Measurements from ENCODE around the gene DYRK4. TPM values are rescaled to one million over a fixed set of nuclear protein-coding genes. Genes with fewer than 3 reads are reported as not detected.

The DYRK4 gene
- total RNA-seq, 4 donors from 2014 or later: 13.0 to 32.6 (median 18.1) TPM

- H3K4me3 ChIP-seq: peak within 1 kb of the TSS; percentile 60 to 92 (median 81)
- peaks cover 0 to 49% (median 12%) of the 10 kb centered on the region in 3 donors for H3K4me1 ChIP-seq
- peak; percentile 19 for DNase-seq
- H3K36me3 ChIP-seq: no peaks in the 10 kb centered on the region
- peak in 1 of 6 experiments; percentile 43 for TF ChIP-seq CTCF (IDR thresholded peaks at IDR 0.05)
- peak in 1 of 4 donors; percentile 43 for TF ChIP-seq POLR2A (IDR thresholded peaks at IDR 0.05)
- peak within 1 kb of the TSS; percentile 90 to 94 (median 91) for H3K27ac ChIP-seq
- H3K27me3 ChIP-seq: no peaks in the 10 kb centered on the region
- 0% methylated on average over 24 to 39 of the region's 39 CpGs for WGBS, 2 donors
- intact Hi-C loops (cut with DNase I): no loop called here
- no peaks in the 10 kb centered on the region for H3K9me3 ChIP-seq
Observed at GRCh38 chr12:4648501-4649357, 86.7 kb downstream of the DYRK4 start, which contains the start of the genes AKAP3 and NDUFA9. Gene AKAP3 (minus strand): TSS chr12:4649051. CDS start chr12:4638196, 10,855 bp downstream. Gene NDUFA9 (plus strand): TSS chr12:4649114. CDS start chr12:4649127, 13 bp downstream.

DNA sequence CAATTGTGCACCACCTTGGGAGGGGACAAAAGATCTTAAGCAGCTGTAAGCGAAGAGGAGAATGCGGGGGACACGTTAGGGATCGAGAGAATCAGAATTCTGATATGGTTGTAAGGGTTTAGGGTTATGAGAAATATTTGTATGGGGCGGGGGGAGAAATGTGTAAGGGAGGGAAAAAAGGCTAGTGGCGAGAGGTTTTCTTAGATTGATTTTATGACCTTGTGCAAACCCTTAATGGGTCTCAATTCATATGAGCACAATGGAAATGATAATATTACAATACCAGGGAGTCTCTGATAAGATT lies 87.3 kb downstream of the DYRK4 start:
- H3K9me3 ChIP-seq: no peaks in the 10 kb centered on the region
- intact Hi-C loops (cut with DNase I): no loop called here
- peaks cover 0 to 50% (median 12%) of the 10 kb centered on the region in 3 donors for H3K4me1 ChIP-seq
- peak overlapping the region; percentile 90 to 94 (median 91) for H3K27ac ChIP-seq
- H3K27me3 ChIP-seq: no peaks in the 10 kb centered on the region
- WGBS, 2 donors: 0 to 1% methylated on average over 6 of the region's 6 CpGs
- peaks cover 0 to 6% (median 2%) of the 10 kb centered on the region in 3 donors for H3K36me3 ChIP-seq
- peak overlapping the region; percentile 60 to 92 (median 81) for H3K4me3 ChIP-seq
- TF ChIP-seq POLR2A (IDR thresholded peaks at IDR 0.05) (no peak), CTCF (IDR thresholded peaks at IDR 0.05) (no peak)
- no peak for DNase-seq

DNA sequence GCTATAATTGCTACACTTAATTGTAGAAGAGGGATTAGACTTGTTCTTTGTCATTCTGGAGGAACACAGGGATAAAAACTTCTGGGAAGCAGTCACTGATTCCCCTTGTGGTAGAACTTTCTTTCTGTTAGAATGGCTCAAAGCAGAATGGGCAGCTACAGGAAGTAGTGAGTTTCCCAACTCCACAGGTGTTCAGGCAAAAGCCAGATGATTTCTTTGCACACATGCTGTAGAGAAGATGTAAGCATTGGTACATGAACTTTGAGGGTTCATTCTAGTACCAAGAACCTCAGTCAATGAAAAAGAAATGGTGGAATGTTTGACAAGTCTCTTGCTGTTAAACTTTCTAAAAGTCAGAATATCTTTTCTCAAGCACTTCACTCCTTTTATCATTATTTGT lies 91.2 kb downstream of the DYRK4 start:
- H3K4me3 ChIP-seq: no peak overlapping the region
- peaks cover 0 to 45% (median 14%) of the 10 kb centered on the region in 3 donors for H3K36me3 ChIP-seq
- no peaks in the 10 kb centered on the region for H3K9me3 ChIP-seq
- H3K4me1 ChIP-seq: peaks cover 0 to 42% (median 8%) of the 10 kb centered on the region in 3 donors
- intact Hi-C loops (cut with DNase I): no loop called here
- no peak for DNase-seq
- H3K27ac ChIP-seq: no peak overlapping the region
- TF ChIP-seq POLR2A (IDR thresholded peaks at IDR 0.05) (no peak), CTCF (IDR thresholded peaks at IDR 0.05) (no peak)
- H3K27me3 ChIP-seq: no peaks in the 10 kb centered on the region

GRCh38 chr12:4653691-4654090 lies 91.7 kb downstream of the DYRK4 start:
- WGBS, 2 donors: 65 to 79% methylated on average over 2 of the region's 2 CpGs
- H3K36me3 ChIP-seq: peaks cover 0 to 50% (median 15%) of the 10 kb centered on the region in 3 donors
- no peak for TF ChIP-seq POLR2A (IDR thresholded peaks at IDR 0.05)
- TF ChIP-seq CTCF (IDR thresholded peaks at IDR 0.05): no peak
- H3K4me3 ChIP-seq: no peak overlapping the region
- H3K27ac ChIP-seq: no peak overlapping the region
- peaks cover 0 to 41% (median 8%) of the 10 kb centered on the region in 3 donors for H3K4me1 ChIP-seq
- no peak for DNase-seq
- intact Hi-C loops (cut with DNase I): no loop called here
- H3K27me3 ChIP-seq: no peaks in the 10 kb centered on the region
- H3K9me3 ChIP-seq: no peaks in the 10 kb centered on the region

Other genes with a start within 250 kb of the DYRK4 start
- gene TIGAR, start 241.0 kb upstream of the DYRK4 start, total RNA-seq: 1 to 10 TPM; 5.1 to 8.1 (median 5.9) TPM
- not detected for gene FGF23, start 182.5 kb upstream of the DYRK4 start, total RNA-seq
- not detected for gene FGF6, start 116.4 kb upstream of the DYRK4 start, total RNA-seq
- 10 to 100 TPM in 2 of 4 donors, 1 to 10 TPM in 2; 4.4 to 16.5 (median 10.3) TPM for gene RAD51AP1, start 23.3 kb upstream of the DYRK4 start, total RNA-seq
- 1 to 10 TPM in 3 of 4 donors, under 1 TPM in 1; 0.97 to 2.6 (median 1.4) TPM for gene AKAP3, start 86.8 kb downstream of the DYRK4 start, total RNA-seq
- gene NDUFA9, start 86.9 kb downstream of the DYRK4 start, total RNA-seq: 10 to 100 TPM; 30.6 to 69.3 (median 49.0) TPM
- under 1 TPM in 2 of 4 donors, not detected in 2; 0.38 to 0.59 TPM for gene GALNT8, start 158.2 kb downstream of the DYRK4 start, total RNA-seq